Tracheal epithelial cell (primary cell): Measurements from ENCODE around the gene ASGR2. TPM values are rescaled to one million over a fixed set of nuclear protein-coding genes. Genes with fewer than 3 reads are reported as not detected.

ENCODE experiments used
- total RNA-seq: library from RNA; depleted of rRNA; stranded (reverse); fragments of >200 nt; gene quantifications from 2 replicates; pipeline ENCODE4 v1.2.1, GENCODE V29; 2014

Gene ASGR2, protein sequence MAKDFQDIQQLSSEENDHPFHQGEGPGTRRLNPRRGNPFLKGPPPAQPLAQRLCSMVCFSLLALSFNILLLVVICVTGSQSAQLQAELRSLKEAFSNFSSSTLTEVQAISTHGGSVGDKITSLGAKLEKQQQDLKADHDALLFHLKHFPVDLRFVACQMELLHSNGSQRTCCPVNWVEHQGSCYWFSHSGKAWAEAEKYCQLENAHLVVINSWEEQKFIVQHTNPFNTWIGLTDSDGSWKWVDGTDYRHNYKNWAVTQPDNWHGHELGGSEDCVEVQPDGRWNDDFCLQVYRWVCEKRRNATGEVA
- not detected in 2 replicates for total RNA-seq

DNA sequence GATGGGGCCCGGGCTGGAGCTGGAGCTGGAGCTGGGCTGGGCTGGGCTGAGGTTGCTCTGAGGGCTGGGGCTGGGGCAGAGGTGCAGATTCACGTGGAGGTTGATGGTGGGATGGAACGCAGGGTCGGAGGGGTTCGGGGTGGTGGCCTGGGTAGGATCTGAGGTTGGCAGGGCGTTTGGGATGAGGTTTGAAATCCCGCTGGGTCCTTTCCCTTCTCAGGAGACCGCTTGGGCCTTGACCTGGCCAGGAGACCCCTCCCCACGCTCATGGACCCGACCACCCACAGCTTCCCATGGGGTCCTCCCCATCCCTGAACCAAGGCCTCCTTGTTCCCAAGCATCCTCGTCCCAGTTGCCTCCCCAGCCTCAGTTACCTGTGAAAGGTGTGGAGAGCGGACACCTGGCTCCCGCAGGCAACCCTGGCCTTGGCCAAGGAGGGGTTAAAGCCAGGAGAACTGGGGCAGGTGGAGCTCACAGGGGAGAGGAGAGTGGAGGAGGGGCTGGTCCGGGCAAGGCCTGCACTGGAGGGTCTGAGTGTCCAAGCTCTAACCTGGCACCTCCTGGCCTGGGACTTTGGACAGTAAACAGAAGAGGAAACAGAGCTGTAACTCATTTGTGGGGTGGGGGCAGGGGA is at the start of gene ASGR2:
TSS of gene ASGR2 (minus strand) at position 582 of the 634 bp plus-strand sequence. CDS start 582 bp downstream, outside the sequence.

DNA sequence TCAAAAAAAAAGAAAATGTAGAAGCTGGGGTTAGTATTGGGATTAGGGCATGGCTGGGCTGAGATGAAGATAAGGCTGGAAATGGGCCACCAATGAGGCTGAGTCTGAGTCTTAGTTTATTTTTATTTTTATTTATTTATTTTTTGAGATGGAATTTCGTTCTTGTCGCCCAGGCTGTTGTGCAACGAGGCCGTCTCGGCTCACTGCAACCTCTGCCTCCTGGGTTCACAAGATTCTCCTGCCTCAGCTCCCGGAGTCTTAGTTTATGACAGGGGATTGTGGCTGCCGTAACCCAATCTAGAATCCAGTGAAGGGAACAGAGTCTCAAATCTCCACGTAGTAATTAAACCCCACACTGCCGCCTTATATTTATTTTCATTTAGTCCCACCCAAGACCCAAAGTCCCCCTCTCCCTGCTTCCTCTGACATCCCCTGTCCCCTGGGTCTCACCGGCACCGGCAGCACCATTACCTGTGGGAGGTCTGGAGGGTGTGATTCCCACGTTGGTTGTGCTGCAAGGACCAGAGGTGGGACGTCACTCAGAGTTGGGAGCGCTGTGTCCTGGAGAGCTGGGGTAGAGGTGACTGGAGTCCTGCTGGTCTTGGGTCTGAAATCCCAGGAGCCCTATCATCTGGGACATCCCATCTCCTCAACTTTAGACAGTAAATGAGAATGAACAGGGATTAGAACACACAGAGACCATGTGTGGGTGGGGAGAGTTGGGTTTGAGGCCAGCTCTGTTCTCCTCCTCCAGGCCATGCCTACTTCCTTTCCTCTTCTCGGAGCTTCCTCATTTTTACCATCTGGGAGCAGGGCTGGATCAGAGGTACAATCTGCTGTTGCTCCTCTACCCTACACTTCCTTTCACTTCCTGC is 34.8 kb downstream of the ASGR2 start, which contains the start of gene CLEC10A:
TSS of gene CLEC10A (minus strand) at position 671 of the 875 bp plus-strand sequence. CDS start 1,439 bp downstream, outside the sequence.

Other genes starting within 250 kb of the ASGR2 start
- 0.24 TPM in 1 of 2 replicates, not detected in the other for gene ALOX12, start 118.8 kb downstream of the ASGR2 start, total RNA-seq
- 10.7 and 14.7 TPM in 2 replicates for gene RNASEK, start 102.2 kb downstream of the ASGR2 start, total RNA-seq
- gene BCL6B, start 91.8 kb downstream of the ASGR2 start, total RNA-seq, result under 0.01 TPM in 2 replicates
- gene SLC16A13, start 78.8 kb downstream of the ASGR2 start, total RNA-seq, result 0.48 and 0.85 TPM in 2 replicates
- gene SLC16A11, start 70.7 kb downstream of the ASGR2 start, total RNA-seq, result 0.24 and 0.43 TPM in 2 replicates
- not detected in 2 replicates for gene CLEC10A, start 34.6 kb downstream of the ASGR2 start, total RNA-seq
- 0.64 TPM in 1 of 2 replicates, not detected in the other for gene ASGR1, start 64.5 kb upstream of the ASGR2 start, total RNA-seq
- gene DLG4, start 105.0 kb upstream of the ASGR2 start, total RNA-seq, result 1.9 and 6.0 TPM in 2 replicates
- 252 and 304 TPM in 2 replicates for gene ACADVL, start 105.1 kb upstream of the ASGR2 start, total RNA-seq
- 45.5 and 66.3 TPM in 2 replicates for gene DVL2, start 119.7 kb upstream of the ASGR2 start, total RNA-seq
- gene PHF23, start 124.6 kb upstream of the ASGR2 start, total RNA-seq, result 24.9 and 36.4 TPM in 2 replicates
- gene GABARAP, start 127.6 kb upstream of the ASGR2 start, total RNA-seq, result 109 and 134 TPM in 2 replicates
- gene CTDNEP1, start 136.9 kb upstream of the ASGR2 start, total RNA-seq, result 20.5 and 25.4 TPM in 2 replicates
- gene ELP5, start 137.4 kb upstream of the ASGR2 start, total RNA-seq, result 14.5 TPM in 2 replicates
- gene CLDN7, start 147.7 kb upstream of the ASGR2 start, total RNA-seq, result 223 and 297 TPM in 2 replicates
- 0.24 TPM in 1 of 2 replicates, not detected in the other for gene SLC2A4, start 166.9 kb upstream of the ASGR2 start, total RNA-seq
- gene YBX2, start 179.8 kb upstream of the ASGR2 start, total RNA-seq, result 0.43 and 0.96 TPM in 2 replicates
- gene EIF5A, start 192.8 kb upstream of the ASGR2 start, total RNA-seq, result 273 and 472 TPM in 2 replicates
- 32.2 and 33.7 TPM in 2 replicates for gene GPS2, start 200.5 kb upstream of the ASGR2 start, total RNA-seq
- gene NEURL4, start 214.5 kb upstream of the ASGR2 start, total RNA-seq, result 14.5 and 17.6 TPM in 2 replicates
- 0.21 and 1.9 TPM in 2 replicates for gene ACAP1, start 221.7 kb upstream of the ASGR2 start, total RNA-seq
- gene KCTD11, start 237.3 kb upstream of the ASGR2 start, total RNA-seq, result 28.1 and 54.0 TPM in 2 replicates
- gene TMEM95, start 240.3 kb upstream of the ASGR2 start, total RNA-seq, result not detected in 2 replicates